Muscle of back (tissue), 11 donors: ENCODE data around the gene NPIPA3. TPM values are rescaled to one million over a fixed set of nuclear protein-coding genes. Genes with fewer than 3 reads are reported as not detected.
"Not testable (repeated sequence)": the region's sequence is repeated elsewhere in the genome, so short reads cannot be mapped to it uniquely, and the experiment has no call there.

Experiments
- DNase-seq, 3 donors: peaks; one replicate each; pipeline versions ENCODE4 v3.0.0 to v3.0.0-alpha.2; 2013
- polyA plus RNA-seq, 10 donors: library from polyadenylated mRNA; unstranded; fragments of 120-200 nt; gene quantifications; one replicate each; pipeline ENCODE4 v1.2.1, GENCODE V29; 2013; ENCODE audit not compliant: insufficient read length in 10 of 10

NPIPA3 gene
- polyA plus RNA-seq, 10 donors = 2.2 to 16.8 (median 6.2) TPM

DNA sequence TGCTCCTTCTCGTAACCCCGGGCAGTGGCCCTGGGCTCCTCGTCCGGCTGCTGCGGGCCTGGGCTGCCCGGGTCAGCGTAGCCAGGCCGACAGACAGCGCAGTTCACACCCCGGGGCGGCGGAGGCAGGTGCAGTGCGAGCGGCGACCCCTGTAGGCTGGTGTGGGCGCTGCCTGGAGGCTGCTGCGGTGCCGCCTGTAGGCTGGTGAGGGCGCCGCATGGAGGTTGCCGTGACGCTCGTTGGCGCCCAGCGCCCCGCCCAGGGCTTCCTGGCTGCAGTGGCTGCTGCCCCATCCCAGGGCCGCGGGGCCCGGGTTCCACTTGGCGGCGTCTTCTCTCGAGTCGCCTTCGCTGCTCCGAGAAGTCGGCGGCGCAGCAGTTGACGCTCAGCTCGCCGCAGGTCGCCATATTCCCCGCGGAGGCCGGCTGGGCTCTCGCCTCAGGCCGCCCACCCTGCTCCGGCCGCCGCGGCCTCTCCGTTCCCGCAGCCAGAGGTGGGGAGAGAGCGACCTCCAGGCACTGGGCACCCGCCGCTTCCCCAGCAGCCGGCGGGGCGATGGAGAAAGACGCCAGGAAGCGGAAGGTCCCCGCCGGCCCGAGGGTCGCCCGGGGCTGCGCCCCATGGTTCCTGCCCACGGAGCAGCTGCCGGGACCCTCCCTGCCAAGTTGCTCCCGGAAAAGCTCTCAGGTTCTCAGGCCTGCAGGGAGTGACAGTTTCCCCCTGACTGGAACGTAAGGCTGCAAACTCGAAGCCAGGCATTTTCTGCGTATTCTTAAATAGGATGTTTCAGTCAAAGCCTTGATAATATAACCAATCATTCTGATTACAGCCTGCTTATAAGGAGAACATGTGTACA lies 39.3 kb downstream of the NPIPA3 start, which contains the start of gene NPIPA2:
NPIPA2 (plus strand) TSS at position 261 of the 856 bp plus-strand sequence. CDS start 5,533 bp downstream, outside the sequence.
- not testable (repeated sequence) for DNase-seq

DNA sequence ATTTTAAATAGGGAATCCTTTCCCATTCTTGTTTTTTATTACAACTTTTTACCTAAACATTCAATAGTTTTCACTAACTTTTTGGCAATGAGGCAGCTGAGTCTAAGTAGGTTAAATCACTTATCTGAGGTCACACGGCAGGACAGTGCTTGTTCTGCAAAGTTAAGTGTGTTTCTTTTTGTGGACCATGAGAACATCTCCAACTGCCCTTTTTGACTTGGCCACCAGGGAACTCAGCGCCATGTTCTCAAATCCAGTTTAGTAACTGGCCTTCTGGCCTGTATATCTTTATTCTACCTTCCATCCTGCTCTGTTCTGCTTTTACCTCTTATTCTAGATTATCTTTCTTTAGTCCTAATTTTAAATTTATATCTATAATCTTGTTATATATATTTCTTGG lies 70.4 kb downstream of the NPIPA3 start:
- DNase-seq = not testable (repeated sequence)

DNA sequence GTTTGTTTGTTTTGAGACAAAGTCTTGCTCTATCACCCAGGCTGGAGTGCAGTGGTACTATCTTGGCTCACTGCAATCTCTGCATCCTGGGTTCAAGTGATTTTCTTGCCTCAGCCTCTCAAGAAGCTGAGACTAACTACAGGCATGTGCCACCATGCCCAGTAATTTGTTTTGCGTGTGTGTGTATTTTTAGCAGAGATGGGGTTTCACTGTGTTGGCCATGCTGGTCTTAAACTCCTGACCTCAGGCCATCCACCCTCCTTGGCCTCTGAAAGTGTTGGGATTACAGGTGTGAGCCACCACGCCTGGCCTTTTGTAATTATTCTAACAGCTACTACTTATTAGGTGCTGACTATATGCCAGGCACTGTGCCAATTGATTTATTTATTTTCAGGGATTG lies 72.4 kb downstream of the NPIPA3 start:
- DNase-seq = not testable (repeated sequence)

Other genes with a start within 250 kb of the NPIPA3 start
- 10 to 100 TPM; 12.8 to 20.0 (median 17.4) TPM for gene PARN, start 73.2 kb upstream of the NPIPA3 start, polyA plus RNA-seq
- 10 to 100 TPM; 45.0 to 58.8 (median 49.8) TPM for gene BFAR, start 70.5 kb upstream of the NPIPA3 start, polyA plus RNA-seq
- gene PLA2G10, start 9.1 kb upstream of the NPIPA3 start, polyA plus RNA-seq = under 1 TPM; 0.27 to 0.71 (median 0.43) TPM
- 1 to 10 TPM in 2 of 10 donors, under 1 TPM in 1, not detected in 7; 0.48 to 6.4 (median 2.3) TPM for gene NPIPA2, start 39.1 kb downstream of the NPIPA3 start, polyA plus RNA-seq
- gene NOMO1, start 130.3 kb downstream of the NPIPA3 start, polyA plus RNA-seq = 10 to 100 TPM; 52.2 to 66.1 (median 57.8) TPM
- gene NPIPA1, start 234.0 kb downstream of the NPIPA3 start, polyA plus RNA-seq = 100 to 1,000 TPM in 5 of 10 donors, 10 to 100 TPM in 5; 54.1 to 200 (median 96.0) TPM